Endodermal cell (in vitro differentiated cells): ENCODE data around the gene C11orf71. TPM values are rescaled to one million over a fixed set of nuclear protein-coding genes. Genes with fewer than 3 reads are reported as not detected.

Experiments used
- DNase-seq: peaks from one replicate; pipeline ENCODE4 v3.0.0-alpha.2; 2017
- H3K27ac ChIP-seq: 2 replicates; pipeline ENCODE4 v1.5.1; 2013; ENCODE audit warnings: mild to moderate bottlenecking, low read depth, low read length, moderate library complexity
- H3K27me3 ChIP-seq: 2 replicates; pipeline ENCODE4 v1.6.1; 2013; ENCODE audit warnings: mild to moderate bottlenecking, low read length, moderate library complexity; ENCODE audit not compliant: insufficient read depth, control insufficient read depth, poor library complexity, severe bottlenecking
- H3K36me3 ChIP-seq: 2 replicates; pipeline ENCODE4 v1.7.0; 2013; ENCODE audit warnings: mild to moderate bottlenecking, low read length, moderate library complexity; ENCODE audit not compliant: control insufficient read depth, insufficient read depth
- H3K4me1 ChIP-seq: one replicate; pipeline ENCODE4 v1.7.0; 2013; ENCODE audit warnings: low read length; ENCODE audit not compliant: control insufficient read depth, insufficient read depth
- H3K4me3 ChIP-seq: 2 replicates; pipeline ENCODE4 v1.5.1; 2013; ENCODE audit warnings: mild to moderate bottlenecking, low read length, moderate library complexity
- H3K9ac ChIP-seq: 2 replicates; pipeline ENCODE4 v1.6.1; 2013; ENCODE audit warnings: mild to moderate bottlenecking, low read length, moderate library complexity; ENCODE audit not compliant: poor library complexity, severe bottlenecking; ENCODE audit errors: extremely low read depth
- H3K9me3 ChIP-seq: 2 replicates; pipeline ENCODE4 v1.6.1; 2013; ENCODE audit warnings: mild to moderate bottlenecking, low read length, moderate library complexity; ENCODE audit not compliant: control insufficient read depth
- H3K27ac Mint-ChIP-seq: 2 replicates; pipeline ENCODE4 v1.8.0; 2020; ENCODE audit warnings: mixed read lengths
- H3K27me3 Mint-ChIP-seq: 2 replicates; pipeline ENCODE4 v1.8.0; 2021; ENCODE audit warnings: mild to moderate bottlenecking, mixed read lengths; ENCODE audit not compliant: insufficient read depth
- H3K36me3 Mint-ChIP-seq: 2 replicates; pipeline ENCODE4 v1.8.0; 2020; ENCODE audit warnings: low read depth, mixed read lengths
- H3K4me1 Mint-ChIP-seq: 2 replicates; pipeline ENCODE4 v1.8.0; 2020; ENCODE audit warnings: mixed read lengths
- H3K4me3 Mint-ChIP-seq: 2 replicates; pipeline ENCODE4 v1.8.0; 2020; ENCODE audit warnings: mild to moderate bottlenecking, moderate library complexity, mixed read lengths
- H3K9me3 Mint-ChIP-seq: 2 replicates; pipeline ENCODE4 v1.8.0; 2020; ENCODE audit warnings: mild to moderate bottlenecking, mixed read lengths
- WGBS, 2 experiments: methylation state at CpG; one replicate each; pipeline versions ENCODE4 v1.1.5 to v1.1.7; 2013; ENCODE audit warnings: missing lambda C conversion rate in 2 of 2, mixed read lengths in 1 of 2; ENCODE audit not compliant: insufficient coverage in 1 of 2, insufficient read length in 1 of 2; 5-methylcytosine and 5-hydroxymethylcytosine counted together
- total RNA-seq, 2 donors: library from RNA; stranded (reverse); fragmentation: NEBNext Ultra II Directional in 1 of 2; extraction: Animal tissue kit (Norgen Biotek cat#: 25700) in 1 of 2; gene quantifications; 2 replicates in 1 of 2; 3 replicates in 1 of 2; pipeline ENCODE4 v1.2.1, GENCODE V29; 2021
- TF ChIP-seq, protein P1 (sequence below): fragments of 200-600 bp; sonication (generic); conservative IDR thresholded peaks from 2 replicates; pipeline ENCODE4 v1.5.0; 2021; ENCODE audit warnings: antibody characterized with exemption, mild to moderate bottlenecking

The C11orf71 gene
- total RNA-seq, 2 donors from 2014 or later, result 6.2 to 10.0 TPM

DNA sequence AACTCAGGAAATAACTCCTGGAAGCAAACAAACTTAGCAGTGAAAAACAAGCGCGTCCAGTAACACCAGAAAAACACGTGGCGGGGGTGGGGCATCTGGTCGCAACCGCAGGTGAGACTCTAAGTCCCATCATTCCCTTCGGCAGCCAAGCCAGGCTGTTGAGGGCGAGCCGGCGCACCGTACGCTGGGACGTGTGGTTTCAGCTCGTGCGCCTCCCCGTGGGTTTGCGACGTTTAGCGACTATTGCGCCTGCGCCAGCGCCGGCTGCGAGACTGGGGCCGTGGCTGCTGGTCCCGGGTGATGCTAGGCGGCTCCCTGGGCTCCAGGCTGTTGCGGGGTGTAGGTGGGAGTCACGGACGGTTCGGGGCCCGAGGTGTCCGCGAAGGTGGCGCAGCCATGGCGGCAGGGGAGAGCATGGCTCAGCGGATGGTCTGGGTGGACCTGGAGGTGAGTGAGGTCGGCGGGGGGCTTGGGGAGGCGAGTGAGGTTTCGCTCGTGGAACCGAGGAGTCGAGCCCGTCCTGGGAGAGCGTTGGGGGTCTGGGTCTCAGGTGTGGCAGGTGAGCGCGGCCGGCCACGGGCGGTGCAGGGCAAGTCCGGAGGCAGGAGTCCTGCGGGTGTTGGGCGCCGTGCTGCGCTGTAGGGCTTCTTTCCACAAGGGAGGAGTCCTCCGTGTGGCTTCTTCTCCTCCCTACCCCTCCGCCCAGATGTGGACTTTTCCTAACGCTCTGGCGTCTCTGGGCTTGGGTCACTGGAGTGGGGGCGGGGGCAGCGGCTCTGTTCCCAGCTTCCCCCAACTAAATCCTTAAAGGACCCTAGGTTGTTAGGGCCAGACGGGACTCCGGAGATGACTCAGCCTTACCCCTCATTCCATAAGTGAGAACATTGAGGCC is 39.2 kb upstream of the C11orf71 start, which contains the start of gene REXO2:
Gene REXO2, plus strand, starts transcription at position 239 of the 892 bp plus-strand sequence. Its CDS starts 62 bp downstream, at position 301.
- Histone ChIP-seq H3K27ac (no peak within 1 kb of the TSS), H3K27me3 (no peaks in the 10 kb centered on the region), H3K9me3 (peaks cover 8% of the 10 kb centered on the region), H3K4me1 (peaks cover 10% of the 10 kb centered on the region), H3K4me3 (peak within 1 kb of the TSS; percentile 95), H3K9ac (peak within 1 kb of the TSS; percentile 81), H3K36me3 (peaks cover 12% of the 10 kb centered on the region)
- WGBS, 2 experiments, result 0% methylated on average over 16 to 64 of the region's 64 CpGs
- Mint-ChIP-seq H3K27ac (peak within 1 kb of the TSS; percentile 95), H3K27me3 (no peaks in the 10 kb centered on the region), H3K36me3 (peaks cover 21% of the 10 kb centered on the region), H3K4me1 (peaks cover 52% of the 10 kb centered on the region), H3K9me3 (peaks cover 4% of the 10 kb centered on the region), H3K4me3 (peak within 1 kb of the TSS; percentile 99)
- peak; percentile 96 for DNase-seq
- TF ChIP-seq, protein P1, sequence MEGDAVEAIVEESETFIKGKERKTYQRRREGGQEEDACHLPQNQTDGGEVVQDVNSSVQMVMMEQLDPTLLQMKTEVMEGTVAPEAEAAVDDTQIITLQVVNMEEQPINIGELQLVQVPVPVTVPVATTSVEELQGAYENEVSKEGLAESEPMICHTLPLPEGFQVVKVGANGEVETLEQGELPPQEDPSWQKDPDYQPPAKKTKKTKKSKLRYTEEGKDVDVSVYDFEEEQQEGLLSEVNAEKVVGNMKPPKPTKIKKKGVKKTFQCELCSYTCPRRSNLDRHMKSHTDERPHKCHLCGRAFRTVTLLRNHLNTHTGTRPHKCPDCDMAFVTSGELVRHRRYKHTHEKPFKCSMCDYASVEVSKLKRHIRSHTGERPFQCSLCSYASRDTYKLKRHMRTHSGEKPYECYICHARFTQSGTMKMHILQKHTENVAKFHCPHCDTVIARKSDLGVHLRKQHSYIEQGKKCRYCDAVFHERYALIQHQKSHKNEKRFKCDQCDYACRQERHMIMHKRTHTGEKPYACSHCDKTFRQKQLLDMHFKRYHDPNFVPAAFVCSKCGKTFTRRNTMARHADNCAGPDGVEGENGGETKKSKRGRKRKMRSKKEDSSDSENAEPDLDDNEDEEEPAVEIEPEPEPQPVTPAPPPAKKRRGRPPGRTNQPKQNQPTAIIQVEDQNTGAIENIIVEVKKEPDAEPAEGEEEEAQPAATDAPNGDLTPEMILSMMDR, result peak; percentile 43

- Histone ChIP-seq H3K27ac (no peak overlapping the region), H3K4me3 (peak overlapping the region; percentile 95), H3K27me3 (no peaks in the 10 kb centered on the region), H3K9ac (peak overlapping the region; percentile 81), H3K4me1 (peaks cover 4% of the 10 kb centered on the region), H3K36me3 (peaks cover 3% of the 10 kb centered on the region), H3K9me3 (peaks cover 16% of the 10 kb centered on the region)
- 47 to 52% methylated on average over 5 to 6 of the region's 6 CpGs for WGBS, 2 experiments
- peaks cover 11% of the 10 kb centered on the region for H3K9me3 Mint-ChIP-seq
- peaks cover 42% of the 10 kb centered on the region for H3K4me1 Mint-ChIP-seq
- peak overlapping the region; percentile 99 for H3K4me3 Mint-ChIP-seq
- DNase-seq, result peak; percentile 73
- H3K27me3 Mint-ChIP-seq, result no peaks in the 10 kb centered on the region
- H3K27ac Mint-ChIP-seq, result peak overlapping the region; percentile 95
- H3K36me3 Mint-ChIP-seq, result peaks cover 15% of the 10 kb centered on the region
- TF ChIP-seq, protein P1, result no peak
Measured at GRCh38 chr11:114438303-114438702, 38.0 kb upstream of the C11orf71 start.

GRCh38 chr11:114433376-114433775 is 33.1 kb upstream of the C11orf71 start:
- H3K36me3 ChIP-seq, result no peaks in the 10 kb centered on the region
- peaks cover 11% of the 10 kb centered on the region for H3K36me3 Mint-ChIP-seq
- no peak overlapping the region for H3K9ac ChIP-seq
- H3K27me3 Mint-ChIP-seq, result no peaks in the 10 kb centered on the region
- H3K4me3 Mint-ChIP-seq, result no peak overlapping the region
- WGBS, 2 experiments, result 82% methylated on average over 3 of the region's 4 CpGs; no CpG with 5 or more reads in 1 of the 2 experiments
- H3K27ac ChIP-seq, result no peak overlapping the region
- TF ChIP-seq, protein P1, result peak; percentile 41
- H3K4me1 Mint-ChIP-seq, result peaks cover 25% of the 10 kb centered on the region
- H3K4me3 ChIP-seq, result no peak overlapping the region
- H3K9me3 ChIP-seq, result peaks cover 16% of the 10 kb centered on the region
- peaks cover 11% of the 10 kb centered on the region for H3K4me1 ChIP-seq
- H3K9me3 Mint-ChIP-seq, result peaks cover 11% of the 10 kb centered on the region
- DNase-seq, result no peak
- no peaks in the 10 kb centered on the region for H3K27me3 ChIP-seq
- H3K27ac Mint-ChIP-seq, result no peak overlapping the region
